ENCODE measurements around the gene KIAA0930.

KIAA0930 gene

GRCh38 chr22:45181240-45181639, 59.5 kb downstream of the KIAA0930 start:
- DNase-seq (ENCODE audit: low read depth, low spot score): no peak
- in situ Hi-C loops (cut with HindIII; ENCODE audit: low sequenced_read_pairs): no loop called here
- no peak for TF ChIP-seq CTCF (IDR thresholded peaks at IDR 0.05; ENCODE audit: low read depth, low read length)
- H3K4me3 ChIP-seq (ENCODE audit: low read depth, low read length): no peak overlapping the region

- DNase-seq (ENCODE audit: low read depth, low spot score): no peak
- H3K4me3 ChIP-seq (ENCODE audit: low read depth, low read length): no peak overlapping the region
- TF ChIP-seq CTCF (IDR thresholded peaks at IDR 0.05; ENCODE audit: low read depth, low read length): no peak
- in situ Hi-C loops (cut with HindIII; ENCODE audit: low sequenced_read_pairs): no loop called here
Observed at GRCh38 chr22:45180146-45180679, 60.5 kb downstream of the KIAA0930 start.

- DNase-seq (ENCODE audit: low read depth, low spot score): no peak
- in situ Hi-C loops (cut with HindIII; ENCODE audit: low sequenced_read_pairs): no loop called here
Observed at GRCh38 chr22:45179276-45180049, 61.2 kb downstream of the KIAA0930 start.

GRCh38 chr22:45172881-45173585, 67.7 kb downstream of the KIAA0930 start:
- H3K4me3 ChIP-seq (ENCODE audit: low read depth, low read length): no peak overlapping the region
- TF ChIP-seq CTCF (IDR thresholded peaks at IDR 0.05; ENCODE audit: low read depth, low read length): no peak
- DNase-seq (ENCODE audit: low read depth, low spot score): no peak
- in situ Hi-C loops (cut with HindIII; ENCODE audit: low sequenced_read_pairs): no loop called here

More at GRCh38 chr22:45179276-45180049, 61.2 kb downstream of the KIAA0930 start:
- no peak overlapping the region for H3K4me3 ChIP-seq (ENCODE audit: low read depth, low read length)
- no peak for TF ChIP-seq CTCF (IDR thresholded peaks at IDR 0.05; ENCODE audit: low read depth, low read length)

GRCh38 chr22:45171830-45172229, 68.9 kb downstream of the KIAA0930 start:
- in situ Hi-C loops (cut with HindIII; ENCODE audit: low sequenced_read_pairs): no loop called here
- peak; percentile 13 for TF ChIP-seq CTCF (IDR thresholded peaks at IDR 0.05; ENCODE audit: low read depth, low read length)
- no peak overlapping the region for H3K4me3 ChIP-seq (ENCODE audit: low read depth, low read length)
- DNase-seq (ENCODE audit: low read depth, low spot score): no peak

- no peak for DNase-seq (ENCODE audit: low read depth, low spot score)
- no peak overlapping the region for H3K4me3 ChIP-seq (ENCODE audit: low read depth, low read length)
- no peak for TF ChIP-seq CTCF (IDR thresholded peaks at IDR 0.05; ENCODE audit: low read depth, low read length)
- in situ Hi-C loops (cut with HindIII; ENCODE audit: low sequenced_read_pairs): no loop called here
Observed at GRCh38 chr22:45169591-45170466, 70.9 kb downstream of the KIAA0930 start.

Measured in astrocyte of the spinal cord (primary cell).